Ectodermal cell (in vitro differentiated cells): ENCODE data around the gene MAP7.

Source experiments
- H3K27ac ChIP-seq: 2 replicates; pipeline ENCODE4 v1.7.0; 2013; ENCODE audit warnings: mild to moderate bottlenecking, low read depth, low read length; ENCODE audit not compliant: insufficient read depth, poor library complexity, severe bottlenecking
- H3K27me3 ChIP-seq: 2 replicates; pipeline ENCODE4 v1.7.0; 2013; ENCODE audit warnings: mild to moderate bottlenecking, low read length; ENCODE audit not compliant: insufficient read depth, control insufficient read depth, poor library complexity, severe bottlenecking
- H3K36me3 ChIP-seq: one replicate; pipeline ENCODE4 v1.7.0; 2013; ENCODE audit warnings: low read length; ENCODE audit not compliant: control insufficient read depth, insufficient read depth
- H3K4me1 ChIP-seq: one replicate; pipeline ENCODE4 v1.7.0; 2013; ENCODE audit warnings: low read length; ENCODE audit not compliant: control insufficient read depth, insufficient read depth
- H3K4me3 ChIP-seq: 2 replicates; pipeline ENCODE4 v1.7.0; 2013; ENCODE audit warnings: low read depth, low read length, control low read depth; ENCODE audit not compliant: insufficient read depth
- H3K9me3 ChIP-seq: 2 replicates; pipeline ENCODE4 v1.7.0; 2013; ENCODE audit warnings: mild to moderate bottlenecking, low read length, moderate library complexity; ENCODE audit not compliant: control insufficient read depth
- WGBS, 2 experiments: methylation state at CpG; one replicate each; pipeline ENCODE4 v1.1.7; 2013; ENCODE audit warnings: missing lambda C conversion rate in 2 of 2; 5-methylcytosine and 5-hydroxymethylcytosine counted together

Gene MAP7

GRCh38 chr6:136412410-136412809, 137.8 kb downstream of the MAP7 start:
- Histone ChIP-seq H3K27ac (no peak overlapping the region), H3K9me3 (no peaks in the 10 kb centered on the region), H3K4me3 (no peak overlapping the region), H3K4me1 (no peaks in the 10 kb centered on the region), H3K36me3 (no peaks in the 10 kb centered on the region), H3K27me3 (no peaks in the 10 kb centered on the region)
- 92 to 95% methylated on average over 2 to 3 of the region's 3 CpGs for WGBS, 2 experiments

GRCh38 chr6:136411453-136412354, 138.5 kb downstream of the MAP7 start:
- no peaks in the 10 kb centered on the region for H3K36me3 ChIP-seq
- no peak overlapping the region for H3K4me3 ChIP-seq
- no peaks in the 10 kb centered on the region for H3K9me3 ChIP-seq
- H3K27me3 ChIP-seq: no peaks in the 10 kb centered on the region
- WGBS, 2 experiments: 94 to 95% methylated on average over 13 to 16 of the region's 17 CpGs
- H3K27ac ChIP-seq: no peak overlapping the region
- H3K4me1 ChIP-seq: no peaks in the 10 kb centered on the region

GRCh38 chr6:136411025-136411325, 139.2 kb downstream of the MAP7 start:
- Histone ChIP-seq H3K27ac (no peak overlapping the region), H3K36me3 (no peaks in the 10 kb centered on the region), H3K4me3 (no peak overlapping the region), H3K4me1 (no peaks in the 10 kb centered on the region), H3K9me3 (no peaks in the 10 kb centered on the region), H3K27me3 (no peaks in the 10 kb centered on the region)
- 87 to 91% methylated on average over 1 of the region's 1 CpG for WGBS, 2 experiments

GRCh38 chr6:136410201-136411024, 139.8 kb downstream of the MAP7 start:
- Histone ChIP-seq H3K27ac (no peak overlapping the region), H3K27me3 (no peaks in the 10 kb centered on the region), H3K9me3 (no peaks in the 10 kb centered on the region), H3K4me1 (no peaks in the 10 kb centered on the region), H3K4me3 (no peak overlapping the region), H3K36me3 (no peaks in the 10 kb centered on the region)
- 94 to 96% methylated on average over 3 of the region's 3 CpGs for WGBS, 2 experiments

- Histone ChIP-seq H3K36me3 (no peaks in the 10 kb centered on the region), H3K27ac (no peak overlapping the region), H3K9me3 (no peaks in the 10 kb centered on the region), H3K27me3 (no peaks in the 10 kb centered on the region), H3K4me1 (no peaks in the 10 kb centered on the region), H3K4me3 (no peak overlapping the region)
- WGBS, 2 experiments: 91 to 95% methylated on average over 1 of the region's 1 CpG
Observed at GRCh38 chr6:136409597-136409996, 140.6 kb downstream of the MAP7 start.

DNA sequence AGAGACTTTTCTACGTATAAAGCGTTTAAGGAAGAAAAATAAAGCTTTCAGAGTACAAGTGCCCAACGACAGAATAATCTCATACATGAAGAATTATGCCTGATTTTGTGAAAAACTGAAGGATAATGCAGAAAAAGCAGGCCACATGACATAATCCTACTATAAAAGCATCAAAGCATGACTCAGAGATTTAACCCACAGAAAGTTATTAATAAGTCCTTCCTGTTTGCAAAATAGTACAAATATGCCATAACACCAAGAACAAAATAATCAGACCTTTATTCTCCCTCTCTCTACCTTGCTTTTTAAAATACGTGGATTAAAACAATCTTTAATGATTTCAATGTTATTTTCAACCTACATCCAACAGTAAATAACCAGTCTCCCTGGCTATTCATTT, 142.0 kb downstream of the MAP7 start:
- no peaks in the 10 kb centered on the region for H3K9me3 ChIP-seq
- H3K4me1 ChIP-seq: no peaks in the 10 kb centered on the region
- H3K36me3 ChIP-seq: no peaks in the 10 kb centered on the region
- WGBS, 2 experiments: 89 to 96% methylated on average over 4 of the region's 4 CpGs
- H3K27me3 ChIP-seq: no peaks in the 10 kb centered on the region
- no peak overlapping the region for H3K4me3 ChIP-seq
- no peak overlapping the region for H3K27ac ChIP-seq

DNA sequence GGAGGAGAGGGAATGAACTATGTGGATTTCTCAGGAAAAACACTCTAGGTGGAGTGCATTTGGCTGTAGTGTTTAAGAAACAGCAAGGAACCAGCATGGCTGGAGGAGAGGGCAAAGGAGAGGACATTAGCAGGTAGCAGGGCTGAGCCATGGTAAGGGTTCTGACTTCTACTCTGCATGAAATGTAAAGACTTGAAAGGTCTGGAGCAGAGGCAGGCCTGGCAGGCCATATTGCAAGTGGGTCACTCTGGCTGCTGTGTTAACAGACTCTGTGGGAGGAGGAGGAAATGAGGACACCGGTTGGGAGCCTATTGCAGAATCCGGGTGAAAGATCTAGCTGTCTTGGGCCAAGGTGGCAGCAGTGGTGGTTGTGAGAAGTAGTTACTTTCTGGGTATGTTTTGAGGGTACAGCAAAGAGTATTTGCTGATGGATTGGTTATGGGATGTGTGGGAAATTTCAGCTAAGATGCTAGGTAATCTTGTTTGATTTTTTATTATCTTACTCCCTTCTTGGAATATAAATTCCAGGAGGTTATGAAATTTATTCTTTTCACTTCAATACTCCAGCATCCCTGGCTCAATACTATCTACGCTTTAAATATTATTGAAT, 144.7 kb downstream of the MAP7 start:
- H3K4me1 ChIP-seq: no peaks in the 10 kb centered on the region
- no peak overlapping the region for H3K4me3 ChIP-seq
- no peaks in the 10 kb centered on the region for H3K27me3 ChIP-seq
- WGBS, 2 experiments: 86 to 93% methylated on average over 2 of the region's 3 CpGs
- H3K36me3 ChIP-seq: no peaks in the 10 kb centered on the region
- H3K27ac ChIP-seq: no peak overlapping the region
- no peaks in the 10 kb centered on the region for H3K9me3 ChIP-seq

- no peaks in the 10 kb centered on the region for H3K36me3 ChIP-seq
Observed at GRCh38 chr6:136404627-136405419, 145.4 kb downstream of the MAP7 start.

GRCh38 chr6:136404007-136404406, 146.2 kb downstream of the MAP7 start:
- Histone ChIP-seq H3K27ac (no peak overlapping the region), H3K9me3 (no peaks in the 10 kb centered on the region), H3K27me3 (no peaks in the 10 kb centered on the region), H3K36me3 (no peaks in the 10 kb centered on the region), H3K4me3 (no peak overlapping the region), H3K4me1 (no peaks in the 10 kb centered on the region)
- 100% methylated on average over 2 of the region's 3 CpGs; no CpG with 5 or more reads in 1 of the 2 experiments for WGBS, 2 experiments

More at GRCh38 chr6:136404627-136405419, 145.4 kb downstream of the MAP7 start:
- 93 to 94% methylated on average over 3 to 5 of the region's 6 CpGs for WGBS, 2 experiments
- Histone ChIP-seq H3K4me3 (no peak overlapping the region), H3K27ac (no peak overlapping the region), H3K9me3 (no peaks in the 10 kb centered on the region), H3K4me1 (no peaks in the 10 kb centered on the region), H3K27me3 (no peaks in the 10 kb centered on the region)
